Neuronal stem cell (in vitro differentiated cells): ENCODE results near the gene SPECC1.

ENCODE experiments used
- DNase-seq: peaks from one replicate; pipeline ENCODE4 v3.0.0-alpha.2; 2013; ENCODE audit warnings: low spot score
- H2AFZ ChIP-seq: one replicate; pipeline ENCODE4 v1.6.1; 2013; ENCODE audit warnings: mild to moderate bottlenecking, low read length, inconsistent platforms
- H2AK5ac ChIP-seq: 2 replicates; pipeline ENCODE4 v1.6.1; 2013; ENCODE audit warnings: low read depth, mild to moderate bottlenecking, inconsistent platforms, low read length, moderate library complexity, mixed read lengths
- H2BK120ac ChIP-seq: 2 replicates; pipeline ENCODE4 v1.6.1; 2013; ENCODE audit warnings: low read depth, mild to moderate bottlenecking, inconsistent platforms, low read length, moderate library complexity, mixed read lengths
- H2BK12ac ChIP-seq: one replicate; pipeline ENCODE4 v1.6.1; 2013; ENCODE audit warnings: low read length, inconsistent platforms
- H2BK15ac ChIP-seq: 2 replicates; pipeline ENCODE4 v1.6.1; 2013; ENCODE audit warnings: mild to moderate bottlenecking, low read length, inconsistent platforms, mixed read lengths
- H2BK5ac ChIP-seq: one replicate; pipeline ENCODE4 v1.6.1; 2013; ENCODE audit warnings: inconsistent platforms, mild to moderate bottlenecking, low read length, moderate library complexity
- H3K14ac ChIP-seq: one replicate; pipeline ENCODE4 v1.6.1; 2013; ENCODE audit warnings: low read length, inconsistent platforms
- H3K18ac ChIP-seq: 2 replicates; pipeline ENCODE4 v1.6.1; 2013; ENCODE audit warnings: low read length, inconsistent platforms
- H3K23ac ChIP-seq: 2 replicates; pipeline ENCODE4 v1.6.1; 2013; ENCODE audit warnings: low read depth, mild to moderate bottlenecking, mixed read lengths, low read length, inconsistent platforms; ENCODE audit not compliant: poor library complexity
- H3K27ac ChIP-seq: replicated peaks from 3 replicates; pipeline ENCODE4 v1.5.1; 2013; ENCODE audit warnings: low read length, inconsistent platforms
- H3K27me3 ChIP-seq, 3 experiments: 2 replicates each; pipeline ENCODE4 v1.6.1; 2013; ENCODE audit warnings: low read length in 3 of 3, mild to moderate bottlenecking in 2 of 3, inconsistent platforms in 1 of 3, low read depth in 1 of 3, mixed read lengths in 1 of 3, moderate library complexity in 1 of 3; ENCODE audit not compliant: control insufficient read depth in 3 of 3, insufficient read depth in 3 of 3
- H3K36me3 ChIP-seq, 2 donors: replicated peaks in 1 of 2; 2 replicates each; pipeline ENCODE4 v1.6.1; 2013; ENCODE audit warnings: low read length in 2 of 2; ENCODE audit not compliant: control insufficient read depth in 2 of 2, insufficient read depth in 2 of 2
- H3K4ac ChIP-seq: 2 replicates; pipeline ENCODE4 v1.6.1; 2013; ENCODE audit warnings: inconsistent platforms, mild to moderate bottlenecking, low read length, moderate library complexity
- H3K4me1 ChIP-seq, 2 donors: 1 replicate in 1 of 2; 2 replicates in 1 of 2; pipeline ENCODE4 v1.6.1; 2013; ENCODE audit warnings: low read length in 2 of 2, low read depth in 1 of 2; ENCODE audit not compliant: control insufficient read depth in 2 of 2, insufficient read depth in 1 of 2
- H3K4me2 ChIP-seq: one replicate; pipeline ENCODE4 v1.6.1; 2013; ENCODE audit warnings: mild to moderate bottlenecking, low read length, inconsistent platforms; ENCODE audit not compliant: insufficient read depth, poor library complexity, severe bottlenecking
- H3K4me3 ChIP-seq, 2 donors: 2 replicates each; pipeline ENCODE4 v1.5.1; 2013; ENCODE audit warnings: low read length in 2 of 2, mild to moderate bottlenecking in 2 of 2, inconsistent platforms in 1 of 2, moderate library complexity in 1 of 2
- H3K79me1 ChIP-seq: one replicate; pipeline ENCODE4 v1.6.1; 2013; ENCODE audit warnings: low read depth, mild to moderate bottlenecking, inconsistent platforms, low read length, moderate library complexity
- H3K9ac ChIP-seq: one replicate; pipeline ENCODE4 v1.6.1; 2013; ENCODE audit warnings: mild to moderate bottlenecking, low read depth, low read length, inconsistent platforms; ENCODE audit not compliant: poor library complexity
- H3K9me3 ChIP-seq, 2 donors: replicated peaks in 1 of 2; 2 replicates each; pipeline versions ENCODE3 to v1.6.1; 2013; ENCODE audit warnings: low read length in 2 of 2, mild to moderate bottlenecking in 2 of 2, inconsistent platforms in 1 of 2, low read depth in 1 of 2, mixed read lengths in 1 of 2, moderate library complexity in 1 of 2; ENCODE audit not compliant: control insufficient read depth in 2 of 2, insufficient read depth in 1 of 2
- H4K8ac ChIP-seq: one replicate; pipeline ENCODE4 v1.6.1; 2013; ENCODE audit warnings: low read depth, mild to moderate bottlenecking, inconsistent platforms, low read length, moderate library complexity
- H4K91ac ChIP-seq: one replicate; pipeline ENCODE4 v1.6.1; 2013; ENCODE audit warnings: low read length, low read depth, mild to moderate bottlenecking, inconsistent platforms; ENCODE audit not compliant: poor library complexity
- WGBS, 2 donors: extraction: QIAGEN DNeasy Blood & Tissue Kit; methylation state at CpG; one replicate each; pipeline ENCODE4 v1.1.7; 2013; ENCODE audit warnings: missing lambda C conversion rate in 2 of 2, mixed read lengths in 1 of 2; ENCODE audit not compliant: insufficient read length in 2 of 2, insufficient replicate concordance in 1 of 2; ENCODE audit errors: extremely low coverage in 2 of 2; 5-methylcytosine and 5-hydroxymethylcytosine counted together

SPECC1 gene

DNA sequence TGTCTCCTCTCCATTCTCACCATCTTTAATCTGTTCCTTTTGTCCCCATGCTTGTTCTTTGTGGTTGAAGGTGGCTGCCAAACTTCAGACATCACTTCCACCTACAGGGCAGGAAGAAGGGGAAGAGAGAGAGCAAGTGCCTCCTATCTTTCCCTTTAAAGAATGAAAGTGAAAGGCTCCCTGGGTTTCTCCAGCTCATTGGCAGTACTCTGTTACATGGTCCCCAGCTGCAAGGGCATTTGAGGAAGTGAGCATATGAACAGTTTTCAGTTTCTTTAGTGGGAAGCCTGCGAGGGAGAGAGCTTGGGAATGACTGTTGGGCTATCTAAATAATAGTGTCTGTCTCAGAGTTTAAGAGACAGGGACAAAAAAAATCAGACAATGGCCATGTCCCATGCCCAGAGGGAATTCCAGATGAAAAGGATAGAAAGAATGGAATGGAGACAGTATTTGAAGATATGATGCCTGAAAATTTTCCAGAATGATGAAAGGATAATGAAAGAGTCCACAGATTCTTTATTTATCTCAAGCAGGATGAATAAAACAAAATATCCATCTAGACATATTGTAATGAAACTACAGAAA lies 298.3 kb downstream of the SPECC1 start:
- Histone ChIP-seq H2BK120ac (no peak overlapping the region), H2BK5ac (no peak overlapping the region), H3K4me2 (no peak overlapping the region), H3K18ac (no peak overlapping the region), H3K27me3 (no peaks in the 10 kb centered on the region), H2BK15ac (no peak overlapping the region), H3K9ac (no peak overlapping the region), H4K91ac (no peak overlapping the region), H4K8ac (no peak overlapping the region), H2AFZ (no peak overlapping the region), H3K27ac (no peak overlapping the region), H2BK12ac (no peak overlapping the region), H3K36me3 (peaks cover 7 to 42% of the 10 kb centered on the region in 2 donors), H3K4me1 (no peaks in the 10 kb centered on the region), H3K79me1 (no peaks in the 10 kb centered on the region), H2AK5ac (no peak overlapping the region), H3K9me3 (peaks cover 9 to 44% of the 10 kb centered on the region in 2 donors), H3K4me3 (no peak overlapping the region), H3K4ac (no peak overlapping the region), H3K14ac (no peak overlapping the region), H3K23ac (no peak overlapping the region)
- no peak for DNase-seq
- no CpG with 5 or more reads among the region's 1 CpG for WGBS, 2 donors

DNA sequence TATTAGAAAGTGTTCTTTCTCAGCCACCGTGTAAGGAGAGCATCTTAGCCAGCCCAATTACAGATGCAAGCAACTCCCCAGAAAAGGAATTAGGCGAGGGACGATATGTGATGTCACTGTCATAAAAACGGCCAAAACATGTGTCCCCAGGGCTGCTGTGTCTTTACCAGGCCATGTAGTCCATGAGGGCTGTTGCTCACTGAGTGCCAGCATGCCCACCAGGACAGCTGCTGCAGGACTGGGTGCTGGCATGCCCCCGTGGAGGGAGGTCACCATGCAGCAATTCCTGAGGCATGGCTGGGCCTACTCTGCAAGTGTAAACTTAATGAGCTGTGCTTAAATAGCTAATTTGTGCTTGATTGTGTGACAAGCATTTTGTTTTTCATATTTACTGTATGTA lies 301.3 kb downstream of the SPECC1 start:
- H2BK120ac ChIP-seq = no peak overlapping the region
- no peak overlapping the region for H2BK5ac ChIP-seq
- H2BK12ac ChIP-seq = no peak overlapping the region
- H3K4me2 ChIP-seq = no peak overlapping the region
- no CpG with 5 or more reads among the region's 5 CpGs for WGBS, 2 donors
- no peak overlapping the region for H3K4me3 ChIP-seq
- H3K27ac ChIP-seq = no peak overlapping the region
- peaks cover 0 to 2% of the 10 kb centered on the region in 2 donors for H3K4me1 ChIP-seq
- no peaks in the 10 kb centered on the region for H3K79me1 ChIP-seq
- no peak for DNase-seq
- H2AFZ ChIP-seq = no peak overlapping the region
- H3K9me3 ChIP-seq = peaks cover 9 to 36% of the 10 kb centered on the region in 2 donors
- peaks cover 16 to 51% of the 10 kb centered on the region in 2 donors for H3K36me3 ChIP-seq
- H2AK5ac ChIP-seq = no peak overlapping the region
- no peak overlapping the region for H2BK15ac ChIP-seq
- no peak overlapping the region for H3K4ac ChIP-seq
- H3K14ac ChIP-seq = no peak overlapping the region
- H4K91ac ChIP-seq = no peak overlapping the region
- no peak overlapping the region for H3K18ac ChIP-seq
- H3K9ac ChIP-seq = no peak overlapping the region
- no peaks in the 10 kb centered on the region for H3K27me3 ChIP-seq
- H3K23ac ChIP-seq = no peak overlapping the region
- H4K8ac ChIP-seq = no peak overlapping the region

- no peak overlapping the region for H4K8ac ChIP-seq
- H3K79me1 ChIP-seq = no peaks in the 10 kb centered on the region
- no CpG with 5 or more reads among the region's 10 CpGs for WGBS, 2 donors
- H3K4me1 ChIP-seq = peaks cover 0 to 2% of the 10 kb centered on the region in 2 donors
- no peak overlapping the region for H3K4me3 ChIP-seq
- H3K9ac ChIP-seq = no peak overlapping the region
- peaks cover 9 to 35% of the 10 kb centered on the region in 2 donors for H3K36me3 ChIP-seq
- no peak overlapping the region for H2BK15ac ChIP-seq
- H2AFZ ChIP-seq = no peak overlapping the region
- H3K4me2 ChIP-seq = no peak overlapping the region
- no peaks in the 10 kb centered on the region for H3K27me3 ChIP-seq
- no peak overlapping the region for H4K91ac ChIP-seq
- H2AK5ac ChIP-seq = no peak overlapping the region
- no peak overlapping the region for H2BK120ac ChIP-seq
- peak overlapping the region; percentile 50 for H3K18ac ChIP-seq
- H3K23ac ChIP-seq = no peak overlapping the region
- DNase-seq = no peak
- no peak overlapping the region for H2BK5ac ChIP-seq
- H2BK12ac ChIP-seq = no peak overlapping the region
- peaks cover 0 to 12% of the 10 kb centered on the region in 2 donors for H3K9me3 ChIP-seq
- no peak overlapping the region for H3K4ac ChIP-seq
- no peak overlapping the region for H3K14ac ChIP-seq
- H3K27ac ChIP-seq = no peak overlapping the region
Observed at GRCh38 chr17:20313306-20313705, 304.1 kb downstream of the SPECC1 start.

DNA sequence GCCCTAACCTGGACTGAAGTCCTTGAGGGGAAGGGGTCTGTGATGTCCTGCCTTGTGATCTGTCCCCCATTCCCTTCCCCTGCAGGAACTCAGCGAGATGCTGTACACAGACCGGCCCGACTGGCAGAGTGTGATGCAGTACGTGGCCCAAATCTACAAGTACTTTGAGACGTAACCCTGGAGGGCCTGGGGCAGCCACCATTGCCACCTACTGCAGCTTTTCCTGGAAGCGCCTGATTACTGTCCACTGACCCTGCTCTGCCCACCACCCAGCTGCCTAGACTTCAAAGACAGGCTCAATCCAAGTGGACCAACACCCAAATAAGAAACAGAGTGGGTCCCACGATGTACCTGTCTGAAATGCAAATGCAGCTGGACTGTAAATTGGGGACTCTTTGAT lies 304.7 kb downstream of the SPECC1 start:
- H3K27me3 ChIP-seq = no peaks in the 10 kb centered on the region
- no CpG with 5 or more reads among the region's 7 CpGs for WGBS, 2 donors

More for the DNA sequence above, 304.7 kb downstream of the SPECC1 start:
- peaks cover 0 to 2% of the 10 kb centered on the region in 2 donors for H3K4me1 ChIP-seq
- no peak overlapping the region for H3K14ac ChIP-seq
- no peak for DNase-seq
- no peaks in the 10 kb centered on the region for H3K79me1 ChIP-seq
- H3K4me3 ChIP-seq = peak overlapping the region in 1 of 2 donors; percentile 35
- no peak overlapping the region for H2AFZ ChIP-seq
- no peak overlapping the region for H3K18ac ChIP-seq
- peaks cover 0 to 6% of the 10 kb centered on the region in 2 donors for H3K9me3 ChIP-seq
- no peak overlapping the region for H3K9ac ChIP-seq
- no peak overlapping the region for H3K23ac ChIP-seq
- no peak overlapping the region for H2BK5ac ChIP-seq
- H2BK120ac ChIP-seq = no peak overlapping the region
- no peak overlapping the region for H2BK12ac ChIP-seq
- no peak overlapping the region for H3K27ac ChIP-seq
- no peak overlapping the region for H3K4me2 ChIP-seq
- H3K4ac ChIP-seq = no peak overlapping the region
- H3K36me3 ChIP-seq = peaks cover 9 to 30% of the 10 kb centered on the region in 2 donors
- H4K91ac ChIP-seq = no peak overlapping the region
- no peak overlapping the region for H2AK5ac ChIP-seq
- H4K8ac ChIP-seq = no peak overlapping the region
- no peak overlapping the region for H2BK15ac ChIP-seq
